B cell (primary cell): ENCODE measurements around the gene P3R3URF. TPM values are rescaled to one million over a fixed set of nuclear protein-coding genes. Genes with fewer than 3 reads are reported as not detected.

Experiments
- ATAC-seq: fragments of 200-7000 bp; cut with Tn5 transposase; one replicate; pipeline ENCODE4 v1.10.0; 2021; ENCODE audit warnings: low read depth, mild to moderate bottlenecking, moderate number of reproducible peaks, moderate library complexity
- CTCF ChIA-PET: fragments of 350-600 bp; sonication (Branson Sonifier 250); formaldehyde crosslinking; loops from one replicate; lab custom pipeline; 2021; ENCODE audit warnings: antibody characterized with exemption, inconsistent platforms; lab: Charles Lee
- POLR2A ChIA-PET: fragments of 350-600 bp; sonication (Branson Sonifier 250); formaldehyde crosslinking; loops from one replicate; lab custom pipeline; 2021; ENCODE audit warnings: antibody characterized with exemption; lab: Charles Lee
- DNase-seq: peaks from one replicate; pipeline ENCODE4 v3.0.0; 2013
- H2AFZ ChIP-seq: 2 replicates; pipeline ENCODE4 v1.6.1; 2012; ENCODE audit warnings: mild to moderate bottlenecking, low read depth, low read length; ENCODE audit not compliant: insufficient read depth, poor library complexity, severe bottlenecking
- H3K27ac ChIP-seq, 2 donors: 1 replicate in 1 of 2; 2 replicates in 1 of 2; pipeline ENCODE4 v1.5.1; 2012 to 2013; ENCODE audit warnings: low read length in 2 of 2, mild to moderate bottlenecking in 2 of 2, moderate library complexity in 1 of 2
- H3K27me3 ChIP-seq, 4 experiments: fragments of 200-600 bp in 1 of 4; sonication (generic) in 1 of 4; replicated peaks in 1 of 4; 1 replicate in 2 of 4; 2 replicates in 2 of 4; pipeline versions ENCODE4 v1.6.1 to v1.7.0; 2013 to 2016; ENCODE audit warnings: low read length in 3 of 4, mild to moderate bottlenecking in 2 of 4, mixed read lengths in 1 of 4, moderate library complexity in 1 of 4; ENCODE audit not compliant: insufficient read depth in 4 of 4, control insufficient read depth in 3 of 4; ENCODE audit errors: control extremely low read depth in 1 of 4
- H3K36me3 ChIP-seq, 2 experiments: replicated peaks in 1 of 2; 1 replicate in 1 of 2; 2 replicates in 1 of 2; pipeline versions ENCODE4 v1.6.1 to v1.7.1; 2013; ENCODE audit warnings: low read length in 1 of 2; ENCODE audit not compliant: insufficient read depth in 2 of 2, control insufficient read depth in 1 of 2; ENCODE audit errors: control extremely low read depth in 1 of 2, extremely low read depth in 1 of 2
- H3K4me1 ChIP-seq, 2 donors: fragments of 200-600 bp in 1 of 2; sonication (generic) in 1 of 2; 1 replicate in 1 of 2; 2 replicates in 1 of 2; pipeline versions ENCODE4 v1.5.1 to v1.6.1; 2013 to 2017; ENCODE audit warnings: low read length in 2 of 2; ENCODE audit not compliant: control insufficient read depth in 2 of 2, insufficient read depth in 2 of 2
- H3K4me2 ChIP-seq: replicated peaks from 2 replicates; pipeline ENCODE3; 2012; ENCODE audit warnings: mild to moderate bottlenecking, low read depth, low read length; ENCODE audit not compliant: poor library complexity, severe bottlenecking
- H3K4me3 ChIP-seq, 5 experiments: fragments of 200-600 bp in 1 of 5; sonication (generic) in 1 of 5; 1 replicate in 3 of 5; 2 replicates in 2 of 5; pipeline versions ENCODE4 v1.5.1 to v1.7.0; 2011 to 2016; ENCODE audit warnings: low read length in 4 of 5, mild to moderate bottlenecking in 4 of 5, low read depth in 2 of 5, control low read depth in 1 of 5, moderate library complexity in 1 of 5; ENCODE audit not compliant: insufficient read depth in 1 of 5; ENCODE audit errors: control extremely low read depth in 1 of 5, extremely low read depth in 1 of 5
- H3K79me2 ChIP-seq: fragments of 200-600 bp; sonication (generic); one replicate; pipeline ENCODE4 v1.6.0; 2016; ENCODE audit warnings: low read length; ENCODE audit not compliant: control insufficient read depth, insufficient read depth
- H3K9ac ChIP-seq: fragments of 200-600 bp; sonication (generic); 2 replicates; pipeline ENCODE4 v1.6.1; 2017; ENCODE audit warnings: mild to moderate bottlenecking, low read length, moderate library complexity
- H3K9me3 ChIP-seq, 3 donors: one replicate each; pipeline versions ENCODE4 v1.6.1 to v1.7.1; 2013; ENCODE audit warnings: low read length in 2 of 3; ENCODE audit not compliant: control insufficient read depth in 2 of 3, insufficient read depth in 1 of 3; ENCODE audit errors: control extremely low read depth in 1 of 3
- H4K20me1 ChIP-seq: 2 replicates; pipeline ENCODE4 v1.6.0; 2012; ENCODE audit warnings: mild to moderate bottlenecking, low read length; ENCODE audit not compliant: insufficient read depth, control insufficient read depth, poor library complexity, severe bottlenecking
- H3K27ac Mint-ChIP-seq: one replicate; pipeline ENCODE4 v1.8.0; 2021; ENCODE audit warnings: mixed read lengths
- H3K27me3 Mint-ChIP-seq: one replicate; pipeline ENCODE4 v1.8.0; 2021; ENCODE audit warnings: mixed read lengths
- H3K4me1 Mint-ChIP-seq: one replicate; pipeline ENCODE4 v1.8.0; 2021; ENCODE audit warnings: mixed read lengths
- H3K4me3 Mint-ChIP-seq: one replicate; pipeline ENCODE4 v1.8.0; 2021; ENCODE audit warnings: mixed read lengths
- H3K9me3 Mint-ChIP-seq: one replicate; pipeline ENCODE4 v1.8.0; 2022; ENCODE audit warnings: mixed read lengths; ENCODE audit not compliant: insufficient read depth
- EZH2 ChIP-seq: IDR thresholded peaks from 2 replicates; pipeline ENCODE4 v1.6.1; 2012; ENCODE audit warnings: borderline replicate concordance, low read depth, mild to moderate bottlenecking, moderate library complexity, low read length; ENCODE audit not compliant: insufficient read depth, poor library complexity, severe bottlenecking
- WGBS: methylation state at CpG from one replicate; pipeline ENCODE4 v1.1.5; 2013; ENCODE audit warnings: missing lambda C conversion rate; ENCODE audit not compliant: insufficient coverage; 5-methylcytosine and 5-hydroxymethylcytosine counted together
- intact Hi-C: fragments of 100-400 bp; cut with micrococcal nuclease; formaldehyde crosslinking; loops from one replicate; pipeline ENCODE4 v1.10.0; 2022
- polyA plus RNA-seq: library from polyadenylated mRNA; depleted of rRNA; stranded (reverse); fragments of >200 nt; gene quantifications from 2 replicates; pipeline ENCODE4 v1.2.3, GENCODE V29; 2012
- total RNA-seq, 2 donors: library from RNA; stranded (reverse); fragments of 120-200 nt in 1 of 2; gene quantifications; 1 replicate in 1 of 2; 2 replicates in 1 of 2; pipeline versions ENCODE4 v1.2.3 to v1.2.4, GENCODE V29; 2013 to 2022
- TF ChIP-seq, protein P1 (sequence below): fragments of 200-600 bp; IDR thresholded peaks from one replicate; pipeline ENCODE4 v1.8.0; 2022; ENCODE audit warnings: antibody characterized with exemption, mild to moderate bottlenecking

Gene P3R3URF
- total and polyA plus RNA-seq, 2 donors (not counting 1 experiment from before 2014, with no cell fraction given) = not detected

DNA sequence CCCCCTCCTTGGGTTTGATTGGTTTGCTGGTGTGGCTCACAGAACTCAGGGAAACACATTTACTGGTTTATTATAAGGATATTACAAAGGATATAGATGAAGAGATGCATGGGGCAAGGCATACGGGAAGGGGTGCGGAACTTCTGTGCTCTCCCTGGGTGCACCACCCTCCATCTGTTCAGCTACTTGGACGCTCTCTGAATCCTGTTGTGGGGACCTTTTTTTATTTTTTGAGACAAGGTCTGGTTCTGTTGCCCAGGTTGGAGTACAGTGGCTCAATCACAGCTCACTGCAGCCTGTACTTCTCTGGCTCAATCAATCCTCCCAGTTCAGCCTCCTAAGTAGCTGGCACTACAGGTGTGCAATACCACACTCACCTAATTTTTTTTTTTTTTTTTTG, 34.3 kb upstream of the P3R3URF start:
- ATAC-seq (no peak), DNase-seq (no peak)
- Histone ChIP-seq H3K4me3 (no peak overlapping the region), H3K36me3 (no peaks in the 10 kb centered on the region), H3K27me3 (no peaks in the 10 kb centered on the region), H3K4me2 (no peak overlapping the region), H3K79me2 (no peaks in the 10 kb centered on the region), H3K4me1 (no peaks in the 10 kb centered on the region), H3K9ac (no peak overlapping the region), H4K20me1 (no peaks in the 10 kb centered on the region), H3K9me3 (no peaks in the 10 kb centered on the region), H3K27ac (no peak overlapping the region), H2AFZ (no peak overlapping the region)
- no CpG with 5 or more reads among the region's 3 CpGs for WGBS
- Mint-ChIP-seq H3K9me3 (no peaks in the 10 kb centered on the region), H3K27me3 (peaks cover 3% of the 10 kb centered on the region), H3K4me3 (no peak overlapping the region), H3K27ac (no peak overlapping the region), H3K4me1 (no peaks in the 10 kb centered on the region)
- TF ChIP-seq EZH2 = no peak
- TF ChIP-seq, protein P1, sequence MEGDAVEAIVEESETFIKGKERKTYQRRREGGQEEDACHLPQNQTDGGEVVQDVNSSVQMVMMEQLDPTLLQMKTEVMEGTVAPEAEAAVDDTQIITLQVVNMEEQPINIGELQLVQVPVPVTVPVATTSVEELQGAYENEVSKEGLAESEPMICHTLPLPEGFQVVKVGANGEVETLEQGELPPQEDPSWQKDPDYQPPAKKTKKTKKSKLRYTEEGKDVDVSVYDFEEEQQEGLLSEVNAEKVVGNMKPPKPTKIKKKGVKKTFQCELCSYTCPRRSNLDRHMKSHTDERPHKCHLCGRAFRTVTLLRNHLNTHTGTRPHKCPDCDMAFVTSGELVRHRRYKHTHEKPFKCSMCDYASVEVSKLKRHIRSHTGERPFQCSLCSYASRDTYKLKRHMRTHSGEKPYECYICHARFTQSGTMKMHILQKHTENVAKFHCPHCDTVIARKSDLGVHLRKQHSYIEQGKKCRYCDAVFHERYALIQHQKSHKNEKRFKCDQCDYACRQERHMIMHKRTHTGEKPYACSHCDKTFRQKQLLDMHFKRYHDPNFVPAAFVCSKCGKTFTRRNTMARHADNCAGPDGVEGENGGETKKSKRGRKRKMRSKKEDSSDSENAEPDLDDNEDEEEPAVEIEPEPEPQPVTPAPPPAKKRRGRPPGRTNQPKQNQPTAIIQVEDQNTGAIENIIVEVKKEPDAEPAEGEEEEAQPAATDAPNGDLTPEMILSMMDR = no peak
- POLR2A ChIA-PET = no interaction called here
- CTCF ChIA-PET = interaction anchor here (0.7 to 1.5 kb wide), 2 partner anchors 29 to 1869 kb away, joined by 3 to 4 read pairs; no protein-coding TSS in a partner anchor
- intact Hi-C loops = no loop called here

- no peak for ATAC-seq
- Mint-ChIP-seq H3K4me3 (no peak overlapping the region), H3K27ac (no peak overlapping the region), H3K4me1 (peaks cover 16% of the 10 kb centered on the region), H3K27me3 (peaks cover 6% of the 10 kb centered on the region), H3K9me3 (no peaks in the 10 kb centered on the region)
- H3K4me1 ChIP-seq = peaks cover 13 to 15% of the 10 kb centered on the region in 2 donors
- H3K4me2 ChIP-seq = no peak overlapping the region
- H3K9me3 ChIP-seq = no peaks in the 10 kb centered on the region
- DNase-seq = no peak
- WGBS = 100% methylated on average over 1 of the region's 2 CpGs
- H2AFZ ChIP-seq = no peak overlapping the region
- no peak overlapping the region for H3K27ac ChIP-seq
- H4K20me1 ChIP-seq = no peaks in the 10 kb centered on the region
- no peaks in the 10 kb centered on the region for H3K36me3 ChIP-seq
- intact Hi-C loops = no loop called here
- H3K9ac ChIP-seq = no peak overlapping the region
- no peak overlapping the region for H3K4me3 ChIP-seq
- peaks cover 0 to 15% (median 7%) of the 10 kb centered on the region in 4 experiments for H3K27me3 ChIP-seq
- TF ChIP-seq, protein P1 = no peak
- no peak for TF ChIP-seq EZH2
- POLR2A ChIA-PET = no interaction called here
- H3K79me2 ChIP-seq = no peaks in the 10 kb centered on the region
- CTCF ChIA-PET = interaction anchor here (1.1 kb wide), 1 partner anchor 17 kb away, joined by 4 read pairs; no protein-coding TSS in a partner anchor
Observed at GRCh38 chr1:46206399-46206798, 30.1 kb upstream of the P3R3URF start.
